Naive thymus-derived CD4-positive, alpha-beta T cell (primary cell): ENCODE data around the gene CDC42SE2. TPM values are rescaled to one million over a fixed set of nuclear protein-coding genes. Genes with fewer than 3 reads are reported as not detected.

Experiments used
- ATAC-seq: fragments of 150-1000 bp; cut with Tn5 transposase; 2 replicates; pipeline ENCODE4 v1.10.0; 2021; ENCODE audit warnings: mild to moderate bottlenecking, moderate library complexity
- CTCF ChIA-PET: fragments of 350-600 bp; sonication (Branson Sonifier 250); formaldehyde crosslinking; loops from one replicate; lab custom pipeline; 2021; ENCODE audit warnings: antibody characterized with exemption; lab: Charles Lee
- POLR2A ChIA-PET: fragments of 350-600 bp; sonication (Branson Sonifier 250); formaldehyde crosslinking; loops from one replicate; lab custom pipeline; 2021; ENCODE audit warnings: antibody characterized with exemption, inconsistent platforms; lab: Charles Lee
- DNase-seq, 9 donors: peaks; one replicate each; pipeline versions ENCODE4 v3.0.0 to v3.0.0-alpha.2; 2020 to 2022; ENCODE audit warnings: mixed read lengths in 1 of 9
- H3K27ac ChIP-seq: one replicate; pipeline ENCODE4 v1.7.0; 2013; ENCODE audit warnings: mild to moderate bottlenecking, low read depth, low read length, moderate library complexity
- H3K27me3 ChIP-seq, 2 donors: one replicate each; pipeline ENCODE4 v1.7.0; 2013; ENCODE audit warnings: low read length in 2 of 2, mild to moderate bottlenecking in 2 of 2, moderate library complexity in 2 of 2; ENCODE audit not compliant: control insufficient read depth in 2 of 2, insufficient read depth in 2 of 2
- H3K36me3 ChIP-seq, 3 experiments: 1 replicate in 2 of 3; 2 replicates in 1 of 3; pipeline ENCODE4 v1.7.0; 2013; ENCODE audit warnings: low read length in 3 of 3, mild to moderate bottlenecking in 3 of 3, moderate library complexity in 1 of 3; ENCODE audit not compliant: insufficient read depth in 3 of 3, control insufficient read depth in 2 of 3
- H3K4me1 ChIP-seq, 2 donors: one replicate each; pipeline ENCODE4 v1.7.0; 2013; ENCODE audit warnings: low read length in 2 of 2, mild to moderate bottlenecking in 2 of 2, moderate library complexity in 1 of 2; ENCODE audit not compliant: control insufficient read depth in 2 of 2, insufficient read depth in 2 of 2
- H3K4me3 ChIP-seq: 2 replicates; pipeline ENCODE4 v1.7.0; 2013; ENCODE audit warnings: mild to moderate bottlenecking, low read length
- H3K9me3 ChIP-seq, 3 experiments: 1 replicate in 2 of 3; 2 replicates in 1 of 3; pipeline ENCODE4 v1.7.0; 2013; ENCODE audit warnings: low read length in 3 of 3; ENCODE audit not compliant: control insufficient read depth in 2 of 3
- H3K27ac Mint-ChIP-seq, 9 donors: one replicate each; pipeline ENCODE4 v1.8.0; 2020 to 2022; ENCODE audit warnings: mixed read lengths in 9 of 9, mild to moderate bottlenecking in 8 of 9, moderate library complexity in 5 of 9, inconsistent platforms in 2 of 9
- H3K27me3 Mint-ChIP-seq, 5 donors: one replicate each; pipeline ENCODE4 v1.8.0; 2021 to 2022; ENCODE audit warnings: mixed read lengths in 5 of 5, mild to moderate bottlenecking in 1 of 5
- H3K36me3 Mint-ChIP-seq, 5 donors: one replicate each; pipeline ENCODE4 v1.8.0; 2020 to 2022; ENCODE audit warnings: mixed read lengths in 5 of 5, mild to moderate bottlenecking in 3 of 5, inconsistent platforms in 1 of 5
- H3K4me1 Mint-ChIP-seq, 7 donors: one replicate each; pipeline ENCODE4 v1.8.0; 2020 to 2022; ENCODE audit warnings: mixed read lengths in 7 of 7, mild to moderate bottlenecking in 3 of 7, inconsistent platforms in 1 of 7
- H3K4me3 Mint-ChIP-seq, 10 donors: one replicate each; pipeline ENCODE4 v1.8.0; 2020 to 2022; ENCODE audit warnings: mild to moderate bottlenecking in 10 of 10, mixed read lengths in 10 of 10, moderate library complexity in 6 of 10, inconsistent platforms in 2 of 10
- H3K9me3 Mint-ChIP-seq, 11 donors: one replicate each; pipeline ENCODE4 v1.8.0; 2020 to 2022; ENCODE audit warnings: mixed read lengths in 11 of 11, mild to moderate bottlenecking in 4 of 11, inconsistent platforms in 1 of 11, moderate library complexity in 1 of 11
- intact Hi-C, 2 donors: fragments of 100-400 bp; cut with micrococcal nuclease; formaldehyde crosslinking; loops; one replicate each; pipeline ENCODE4 v1.15.1; 2023
- polyA plus RNA-seq, 2 donors: library from polyadenylated mRNA; unstranded; fragments of 300-500 nt; fragmentation: Illumina TruSeq; gene quantifications; one replicate each; pipeline ENCODE4 v1.2.3, GENCODE V29; 2021
- total RNA-seq, 6 experiments: library from RNA in 5 of 6; stranded (reverse) in 5 of 6; gene quantifications; 1 replicate in 5 of 6; 2 replicates in 1 of 6; pipeline ENCODE4 v1.2.3 and lab custom pipeline; 2021 to 2026

Gene CDC42SE2
- total and polyA plus RNA-seq, 7 experiments from 2014 or later: 143 to 482 (median 244) TPM

DNA sequence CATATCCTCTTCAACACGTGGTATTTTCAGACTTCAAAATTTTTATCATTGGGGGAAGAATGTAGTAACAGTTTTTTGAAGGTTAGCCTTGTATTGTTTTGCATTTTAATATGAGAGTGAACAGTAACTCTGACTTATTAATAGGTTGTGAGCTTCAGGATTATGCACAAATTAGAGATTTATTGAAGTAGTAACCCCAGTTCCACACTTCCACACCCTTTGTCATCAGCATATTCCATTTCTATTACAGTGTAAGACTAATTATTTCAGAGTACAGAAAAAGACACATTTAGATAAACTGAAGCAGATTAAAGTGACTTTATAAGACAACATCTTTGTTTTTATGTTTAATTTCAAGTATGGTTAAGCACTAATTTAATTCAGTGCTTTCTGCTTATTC, 105.7 kb downstream of the CDC42SE2 start:
- CTCF ChIA-PET: interaction anchor here (1.1 kb wide), 1 partner anchor 12 kb away, joined by 3 read pairs; no protein-coding TSS in a partner anchor
- H3K27ac ChIP-seq: peak overlapping the region; percentile 54
- DNase-seq (no peak), ATAC-seq (no peak)
- H3K4me1 Mint-ChIP-seq: peaks cover 52 to 98% (median 85%) of the 10 kb centered on the region in 7 donors
- no peaks in the 10 kb centered on the region for H3K27me3 Mint-ChIP-seq
- H3K36me3 Mint-ChIP-seq: peaks cover 0 to 49% (median 33%) of the 10 kb centered on the region in 5 donors
- POLR2A ChIA-PET: interaction anchor here (0.7 to 2.7 kb wide), 6 partner anchors 8 to 107 kb away, joined by 3 to 18 read pairs (median 4); no protein-coding TSS in a partner anchor
- peak overlapping the region in 6 of 10 donors; percentile 18 to 75 (median 38) for H3K4me3 Mint-ChIP-seq
- intact Hi-C loops: loop anchor here in 1 of 2 donors (1.0 kb wide), 2 partner anchors 9 to 12 kb away; no protein-coding TSS in a partner anchor
- no peaks in the 10 kb centered on the region for H3K27me3 ChIP-seq
- H3K9me3 ChIP-seq: no peaks in the 10 kb centered on the region
- peak overlapping the region; percentile 10 to 99 (median 78) for H3K27ac Mint-ChIP-seq
- no peak overlapping the region for H3K4me3 ChIP-seq
- H3K36me3 ChIP-seq: peaks cover 0 to 4% (median 0%) of the 10 kb centered on the region in 3 experiments
- peaks cover 62 to 79% of the 10 kb centered on the region in 2 donors for H3K4me1 ChIP-seq
- H3K9me3 Mint-ChIP-seq: peaks cover 0 to 6% (median 0%) of the 10 kb centered on the region in 11 donors

- H3K9me3 Mint-ChIP-seq: peaks cover 0 to 6% (median 0%) of the 10 kb centered on the region in 11 donors
- H3K36me3 Mint-ChIP-seq: peaks cover 0 to 51% (median 38%) of the 10 kb centered on the region in 5 donors
- ChIA-PET POLR2A (interaction anchor here (0.6 to 2.2 kb wide), 4 partner anchors 9 to 93 kb away, joined by 3 to 16 read pairs (median 4); no protein-coding TSS in a partner anchor), CTCF (no interaction called here)
- Histone ChIP-seq H3K36me3 (no peaks in the 10 kb centered on the region), H3K4me1 (peaks cover 64 to 81% of the 10 kb centered on the region in 2 donors), H3K27me3 (no peaks in the 10 kb centered on the region), H3K9me3 (no peaks in the 10 kb centered on the region), H3K4me3 (no peak overlapping the region), H3K27ac (peak overlapping the region; percentile 97)
- intact Hi-C loops: loop anchor here in 1 of 2 donors (1.0 to 10.0 kb wide), 2 partner anchors 7 to 1123 kb away; partner anchors contain the start of gene IRF1
- H3K27me3 Mint-ChIP-seq: no peaks in the 10 kb centered on the region
- DNase-seq (no peak), ATAC-seq (no peak)
- peak overlapping the region in 9 of 10 donors; percentile 7 to 75 (median 49) for H3K4me3 Mint-ChIP-seq
- H3K27ac Mint-ChIP-seq: peak overlapping the region; percentile 34 to 99 (median 89)
- peaks cover 53 to 98% (median 90%) of the 10 kb centered on the region in 7 donors for H3K4me1 Mint-ChIP-seq
Observed at GRCh38 chr5:131371835-131372234, 108.0 kb downstream of the CDC42SE2 start.

DNA sequence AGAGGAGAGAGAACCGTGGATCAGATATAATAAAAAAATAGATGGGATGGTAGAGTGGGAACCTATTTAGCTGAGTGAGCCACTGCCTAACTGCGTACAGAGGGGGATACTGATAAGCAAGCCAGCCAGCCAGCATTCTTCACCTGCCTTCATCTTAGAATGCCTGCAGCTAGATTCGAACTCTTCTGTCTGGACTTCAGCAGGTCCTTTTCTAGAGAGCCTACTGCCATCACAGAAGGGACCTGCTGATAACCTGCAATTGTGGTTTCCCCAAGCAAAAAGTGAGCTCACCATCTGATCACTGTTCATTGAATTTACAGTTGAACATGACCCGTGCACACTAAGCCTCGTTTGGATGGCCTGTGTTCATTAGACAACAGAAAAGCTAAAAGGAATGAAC, 109.4 kb downstream of the CDC42SE2 start:
- H3K27ac ChIP-seq: peak overlapping the region; percentile 97
- peaks cover 76 to 88% of the 10 kb centered on the region in 2 donors for H3K4me1 ChIP-seq
- no peak for ATAC-seq

GRCh38 chr5:131375351-131375750, 111.5 kb downstream of the CDC42SE2 start:
- intact Hi-C loops: loop anchor here (5.0 to 10.0 kb wide), 3 partner anchors 33 to 1119 kb away; partner anchors contain the start of genes IRF1 (in 1 of the 2) and RAPGEF6 (in 1 of the 2)
- Mint-ChIP-seq H3K27me3 (no peaks in the 10 kb centered on the region), H3K4me1 (peaks cover 44 to 100% (median 91%) of the 10 kb centered on the region in 7 donors), H3K27ac (peak overlapping the region; percentile 86 to 99 (median 94)), H3K4me3 (peak overlapping the region in 8 of 10 donors; percentile 15 to 80 (median 56)), H3K9me3 (peaks cover 0 to 2% (median 0%) of the 10 kb centered on the region in 11 donors), H3K36me3 (peaks cover 0 to 40% (median 18%) of the 10 kb centered on the region in 5 donors)
- POLR2A ChIA-PET: interaction anchor here (0.6 to 4.4 kb wide), 15 partner anchors 9 to 250 kb away, joined by 3 to 30 read pairs (median 3); partner anchors contain the start of gene CDC42SE2
- CTCF ChIA-PET: interaction anchor here (1.0 to 1.7 kb wide), 2 partner anchors 111 to 212 kb away, joined by 3 to 5 read pairs; no protein-coding TSS in a partner anchor
- H3K9me3 ChIP-seq: no peaks in the 10 kb centered on the region
- H3K4me1 ChIP-seq: peaks cover 80 to 91% of the 10 kb centered on the region in 2 donors
- no peaks in the 10 kb centered on the region for H3K36me3 ChIP-seq
- H3K27me3 ChIP-seq: no peaks in the 10 kb centered on the region
- DNase-seq: peak in 1 of 9 donors; percentile 60
- ATAC-seq: no peak
- H3K27ac ChIP-seq: peak overlapping the region; percentile 97
- H3K4me3 ChIP-seq: no peak overlapping the region

More for the DNA sequence above, 109.4 kb downstream of the CDC42SE2 start:
- Mint-ChIP-seq H3K9me3 (peaks cover 0 to 2% (median 0%) of the 10 kb centered on the region in 11 donors), H3K36me3 (peaks cover 0 to 46% (median 29%) of the 10 kb centered on the region in 5 donors), H3K27ac (peak overlapping the region; percentile 85 to 99 (median 90)), H3K27me3 (no peaks in the 10 kb centered on the region), H3K4me1 (peaks cover 47 to 100% (median 92%) of the 10 kb centered on the region in 7 donors), H3K4me3 (peak overlapping the region; percentile 12 to 75 (median 52))
- CTCF ChIA-PET: interaction anchor here (0.9 to 1.1 kb wide), 2 partner anchors 9 to 108 kb away, joined by 3 read pairs; no protein-coding TSS in a partner anchor
- intact Hi-C loops: loop anchor here (1.0 to 10.0 kb wide), 2 partner anchors 9 to 1122 kb away; partner anchors contain the start of gene IRF1 (in 1 of the 2)
- no peaks in the 10 kb centered on the region for H3K9me3 ChIP-seq
- DNase-seq: no peak
- H3K36me3 ChIP-seq: no peaks in the 10 kb centered on the region
- peak overlapping the region; percentile 2 for H3K4me3 ChIP-seq
- H3K27me3 ChIP-seq: no peaks in the 10 kb centered on the region
- POLR2A ChIA-PET: interaction anchor here (0.7 to 4.4 kb wide), 13 partner anchors 10 to 209 kb away, joined by 3 to 30 read pairs (median 4); partner anchors contain the start of gene CDC42SE2

- CTCF ChIA-PET: interaction anchor here (0.5 to 2.5 kb wide), 4 partner anchors 15 to 52 kb away, joined by 3 to 8 read pairs (median 4); no protein-coding TSS in a partner anchor
- Histone ChIP-seq H3K36me3 (no peaks in the 10 kb centered on the region), H3K27ac (peak overlapping the region; percentile 97), H3K9me3 (no peaks in the 10 kb centered on the region), H3K4me1 (peaks cover 82 to 92% of the 10 kb centered on the region in 2 donors), H3K27me3 (no peaks in the 10 kb centered on the region), H3K4me3 (no peak overlapping the region)
- DNase-seq (no peak), ATAC-seq (no peak)
- peaks cover 3 to 41% (median 21%) of the 10 kb centered on the region in 5 donors for H3K36me3 Mint-ChIP-seq
- no peaks in the 10 kb centered on the region for H3K27me3 Mint-ChIP-seq
- peak overlapping the region; percentile 90 to 99 (median 94) for H3K27ac Mint-ChIP-seq
- H3K9me3 Mint-ChIP-seq: peaks cover 0 to 5% (median 0%) of the 10 kb centered on the region in 11 donors
- intact Hi-C loops: loop anchor here (5.0 to 10.0 kb wide), 3 partner anchors 35 to 1117 kb away; partner anchors contain the start of genes IRF1 (in 1 of the 2) and RAPGEF6 (in 1 of the 2)
- peak overlapping the region in 7 of 10 donors; percentile 11 to 80 (median 52) for H3K4me3 Mint-ChIP-seq
- H3K4me1 Mint-ChIP-seq: peaks cover 46 to 100% (median 92%) of the 10 kb centered on the region in 7 donors
- POLR2A ChIA-PET: interaction anchor here (0.6 to 3.5 kb wide), 15 partner anchors 9 to 216 kb away, joined by 3 to 48 read pairs (median 4); partner anchors contain the start of gene CDC42SE2
Observed at GRCh38 chr5:131377346-131377745, 113.5 kb downstream of the CDC42SE2 start.
